HG03558 (cell line): Measurements from ENCODE around the gene PICALM.

Experiments used
- ATAC-seq: cut with Tn5 transposase; IDR thresholded peaks from one replicate; pipeline ENCODE4 v1.9.1; 2021; ENCODE audit warnings: moderate number of reproducible peaks; ENCODE audit not compliant: unreplicated experiment; ENCODE audit errors: extremely low read depth

The PICALM gene

DNA sequence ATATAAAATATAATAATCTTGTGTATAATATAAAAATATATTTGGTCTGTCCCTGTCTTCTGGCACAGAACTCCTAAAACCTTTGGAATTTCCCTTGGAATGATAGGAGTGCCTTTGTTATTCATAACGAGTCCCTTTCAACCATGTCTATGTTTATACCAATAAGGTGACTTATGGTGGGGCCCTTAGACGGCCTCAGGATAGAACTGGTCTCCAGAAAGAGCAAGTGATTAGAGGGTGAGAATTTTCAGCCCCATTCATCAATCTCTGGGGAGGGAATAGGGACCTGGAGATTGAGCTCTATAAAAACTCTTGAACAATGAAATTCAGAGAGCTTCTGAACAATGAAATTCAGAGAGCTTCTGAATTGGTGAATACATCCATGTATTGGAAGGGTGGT, 18.4 kb upstream of the PICALM start:
- ATAC-seq, result no peak

DNA sequence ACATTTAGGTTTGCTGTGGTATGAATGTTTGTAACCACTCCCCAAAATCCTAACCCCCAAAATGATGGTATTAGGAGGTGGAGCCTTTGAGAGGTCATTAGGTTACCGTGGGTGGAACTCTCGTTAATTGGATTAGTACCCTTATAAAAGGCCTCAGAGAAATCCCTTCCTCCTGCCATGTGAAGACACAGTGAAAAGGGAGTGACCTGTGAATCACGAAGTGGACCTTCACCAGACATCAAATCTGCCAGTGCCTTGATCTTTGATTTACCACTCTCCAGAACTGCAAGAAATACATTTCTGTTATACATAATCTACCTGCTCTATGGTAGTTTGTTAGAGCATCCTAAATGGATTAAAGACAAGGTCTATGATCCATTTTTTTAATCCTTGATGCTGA, 12.6 kb upstream of the PICALM start:
- no peak for ATAC-seq

DNA sequence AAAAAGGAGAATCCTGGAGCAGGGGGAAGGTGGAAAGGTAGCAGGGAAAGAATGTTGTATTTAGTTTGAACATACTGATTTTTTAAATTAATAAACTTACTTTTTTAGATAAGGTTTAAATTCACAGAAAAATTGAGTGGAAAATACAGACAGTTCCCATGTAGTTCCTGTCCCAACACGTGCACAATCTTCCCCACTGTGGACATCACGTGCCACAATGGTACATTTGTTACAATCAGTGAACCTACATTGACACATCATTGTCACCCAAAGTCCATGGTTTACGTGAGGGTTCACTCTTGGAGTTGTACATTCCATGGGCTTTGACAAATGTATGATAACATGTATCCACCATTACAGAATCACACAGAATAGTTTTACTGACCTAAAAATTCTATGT, 10.5 kb upstream of the PICALM start:
- ATAC-seq, result no peak

DNA sequence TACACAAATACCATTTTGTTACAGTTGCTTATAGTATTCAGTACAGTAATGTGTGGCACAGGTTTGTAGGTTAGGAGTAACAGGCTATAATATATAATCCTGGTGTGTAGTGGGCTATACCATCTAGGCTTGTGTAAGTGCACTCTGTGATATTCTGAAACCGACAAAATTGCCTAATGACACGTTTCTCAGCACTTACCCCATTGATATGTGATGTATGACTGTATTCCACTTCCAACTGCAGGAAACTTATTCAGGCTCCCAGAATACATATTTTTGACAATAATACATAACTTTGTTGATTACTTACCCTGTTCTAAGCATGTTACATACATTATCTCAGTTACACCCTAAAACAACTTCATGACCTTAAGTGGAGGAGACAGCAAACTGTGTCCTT, 5.1 kb upstream of the PICALM start:
- no peak for ATAC-seq

DNA sequence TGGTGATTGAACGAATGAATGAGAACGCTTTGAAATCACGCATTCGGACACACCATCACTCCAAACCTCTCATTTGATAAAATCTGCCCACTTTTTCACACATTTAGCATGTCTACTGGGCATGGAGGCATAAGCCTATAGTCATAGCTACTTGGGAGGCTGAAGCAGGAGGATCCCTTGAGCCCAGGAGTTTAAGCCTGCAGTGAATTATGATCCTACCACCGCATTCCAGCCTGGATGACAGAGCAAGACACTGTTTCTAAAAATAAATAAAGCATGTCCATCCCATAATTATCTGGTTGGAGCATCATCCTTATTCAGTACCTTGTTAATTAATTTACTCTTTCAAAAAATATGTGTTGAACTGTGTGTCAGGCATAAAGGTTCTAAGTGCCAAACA, 3.3 kb upstream of the PICALM start:
- no peak for ATAC-seq

DNA sequence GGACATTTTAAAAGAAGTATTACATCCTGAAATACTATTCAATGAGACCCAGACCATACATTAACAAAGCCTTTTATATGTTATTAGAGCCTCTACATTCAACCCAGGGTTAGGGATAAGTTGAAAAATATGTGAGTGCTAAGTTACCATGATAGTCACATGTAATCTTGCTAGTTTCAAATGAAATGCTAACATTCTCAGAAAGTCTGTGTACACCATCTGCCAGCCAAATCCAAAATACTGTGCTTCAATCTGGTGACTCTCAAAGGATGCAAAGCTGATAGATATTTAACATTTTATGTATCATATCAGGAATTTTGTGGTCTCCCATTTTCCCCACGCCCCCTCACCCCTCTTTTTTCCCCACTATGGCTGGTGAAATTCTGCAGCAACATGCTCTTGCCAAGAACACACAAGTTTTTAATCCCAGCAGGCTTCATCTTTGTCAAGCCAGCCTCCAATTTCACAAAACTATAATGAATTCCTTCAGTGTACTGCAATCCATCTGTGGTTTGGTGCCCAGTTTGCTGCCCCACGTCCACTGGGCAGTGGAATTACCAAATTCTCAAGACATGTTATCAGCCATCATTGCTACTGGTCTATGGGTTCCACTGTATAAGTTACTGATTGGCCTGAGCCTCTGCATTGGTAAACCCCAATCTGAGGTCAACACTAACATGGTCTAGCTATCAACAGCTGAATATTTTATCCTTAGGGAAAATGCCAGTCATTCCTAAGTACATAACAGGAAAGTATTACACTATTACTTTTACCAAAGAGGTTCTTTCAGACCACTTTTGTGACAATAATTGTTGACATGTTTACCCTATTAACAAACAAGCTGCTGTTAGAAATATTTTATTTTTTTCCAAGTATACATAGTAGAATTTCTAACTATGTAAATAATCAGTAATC, 1.5 kb upstream of the PICALM start:
- ATAC-seq, result no peak

DNA sequence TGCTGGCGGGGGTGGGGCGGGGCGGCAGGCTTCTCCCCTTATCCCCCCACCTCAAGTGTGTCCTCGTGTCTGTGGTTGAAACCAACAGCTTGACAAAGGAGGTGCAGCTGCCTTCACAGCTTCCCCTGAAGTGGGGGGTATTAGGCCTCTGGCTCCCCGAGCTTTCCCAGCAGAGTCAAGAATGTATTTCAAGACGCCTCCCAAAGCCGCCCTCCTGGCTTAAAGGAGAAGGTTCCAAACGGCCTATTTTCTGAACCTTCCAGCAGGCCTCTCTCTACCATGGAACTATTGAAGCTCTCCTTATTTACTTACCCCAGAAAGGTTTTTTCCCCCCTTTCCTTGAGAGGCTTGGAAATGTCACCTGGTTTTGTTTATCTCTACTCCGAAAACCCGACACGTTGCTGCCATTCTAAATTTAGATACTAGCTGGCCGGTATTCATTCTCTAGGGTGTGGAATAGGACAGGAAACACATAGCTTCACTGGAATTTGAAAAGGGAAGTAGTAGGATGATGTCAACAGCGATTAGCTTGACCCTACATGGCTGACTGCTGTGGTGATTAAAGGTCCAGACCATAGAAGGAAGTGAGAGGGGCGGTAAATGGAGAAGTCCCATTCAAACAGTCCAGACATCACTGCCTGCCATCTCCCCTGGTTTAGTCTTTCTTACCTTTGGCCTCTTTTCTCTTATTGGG, 671 bp upstream of the PICALM start:
- no peak for ATAC-seq

DNA sequence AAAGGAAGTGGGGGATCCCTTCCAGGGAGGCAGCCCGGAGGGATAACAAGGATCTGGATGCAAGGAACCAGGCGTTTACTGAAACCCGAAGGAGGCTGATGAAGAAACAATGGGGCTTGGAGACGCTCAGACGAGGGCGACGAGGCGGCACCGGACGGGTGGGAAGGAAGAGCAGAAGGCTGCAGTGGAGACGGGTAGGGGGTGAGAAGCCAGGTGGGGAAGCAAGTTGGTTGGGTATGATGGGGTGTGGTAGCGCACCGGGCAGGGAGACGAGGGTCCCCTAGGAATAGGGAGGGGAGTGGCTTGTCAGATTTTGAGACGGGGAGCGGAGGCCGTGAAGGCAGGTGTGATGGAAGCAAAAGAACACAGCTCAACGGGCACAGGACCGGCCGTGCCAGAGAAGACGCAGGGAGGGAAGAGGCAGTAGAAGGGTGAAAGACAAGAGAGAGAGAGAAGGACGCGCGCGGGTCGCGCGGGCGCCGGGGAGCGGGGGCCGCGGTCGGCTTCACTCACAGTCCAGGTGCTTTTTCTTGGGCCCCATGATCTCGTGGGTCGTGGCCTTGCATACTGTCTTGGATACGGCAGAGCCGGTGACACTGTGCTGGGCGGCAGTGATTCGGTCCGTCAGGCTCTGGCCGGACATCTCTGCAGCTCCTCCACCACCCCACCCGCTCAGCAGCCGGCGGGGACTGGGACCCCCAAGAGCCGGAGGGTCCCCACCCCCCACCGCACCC, 579 bp downstream of the PICALM start:
- ATAC-seq, result no peak

DNA sequence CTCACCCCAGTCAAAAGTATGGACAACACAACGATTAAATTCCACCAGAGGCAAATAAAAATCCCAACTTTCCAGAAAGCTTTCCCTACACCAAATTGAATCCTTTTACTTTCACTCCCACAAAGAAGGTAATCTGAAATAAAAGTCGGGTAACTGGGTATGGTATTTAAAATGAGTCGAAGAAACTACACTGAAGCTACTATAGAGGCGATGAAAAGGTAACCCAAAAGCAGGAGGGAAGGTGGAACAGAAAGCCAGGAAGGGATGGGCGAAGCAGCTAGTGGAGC, 1.1 kb downstream of the PICALM start:
- no peak for ATAC-seq

DNA sequence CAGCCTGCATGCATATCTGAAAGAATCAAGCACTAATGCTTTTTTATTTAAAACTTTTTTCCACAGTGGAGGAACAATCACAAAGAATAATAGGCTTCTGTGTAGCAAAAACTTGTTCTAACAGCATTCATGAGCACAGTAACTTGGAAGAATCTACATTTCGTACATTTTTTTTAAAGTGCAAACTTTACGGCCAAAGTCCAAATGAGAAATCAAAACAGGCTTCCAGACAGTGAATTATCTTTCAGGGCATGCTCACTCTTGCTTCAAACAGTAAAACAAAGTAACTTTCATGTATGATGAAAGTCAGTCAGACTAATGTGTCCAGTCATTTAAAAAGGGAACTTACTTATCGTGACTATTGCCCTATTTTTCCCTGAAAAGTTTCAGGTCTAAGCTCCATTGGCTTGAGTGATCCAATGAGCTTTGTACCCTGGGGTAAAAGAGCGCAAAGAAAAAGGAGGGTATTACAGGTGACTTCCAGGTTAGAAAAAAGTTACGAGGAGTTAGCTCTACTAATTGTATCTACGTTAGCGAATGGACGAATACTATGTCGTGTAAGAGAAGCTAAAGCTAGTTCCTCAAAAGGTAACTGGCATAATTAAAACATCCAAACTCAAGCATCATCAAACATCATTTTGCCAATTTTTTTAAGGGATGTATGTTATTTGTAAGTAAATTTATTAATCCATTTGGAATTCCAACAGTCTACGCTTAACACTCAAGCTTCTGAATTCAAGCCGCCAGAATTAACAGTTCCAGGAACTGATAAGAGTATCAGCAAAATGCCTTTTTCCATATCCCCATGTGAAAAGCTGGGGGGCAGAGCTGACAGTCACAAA, 1.7 kb downstream of the PICALM start:
- ATAC-seq, result no peak

DNA sequence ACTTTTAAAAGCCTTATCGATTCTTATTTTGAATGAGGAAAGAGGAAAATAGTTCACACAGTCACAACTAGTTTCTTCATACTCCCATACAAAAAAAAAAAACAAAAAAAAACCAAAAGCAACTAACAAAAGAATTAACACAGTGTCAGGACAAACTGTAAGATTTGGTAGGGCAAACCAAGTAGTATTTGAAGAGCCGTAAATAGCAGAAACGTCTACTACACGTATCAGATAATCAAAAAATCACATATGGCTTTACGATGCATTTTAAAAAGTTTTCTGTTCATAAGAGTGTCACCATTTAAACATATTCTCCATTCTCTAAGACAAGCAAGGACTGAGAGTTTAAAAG, 2.3 kb downstream of the PICALM start:
- ATAC-seq, result no peak

DNA sequence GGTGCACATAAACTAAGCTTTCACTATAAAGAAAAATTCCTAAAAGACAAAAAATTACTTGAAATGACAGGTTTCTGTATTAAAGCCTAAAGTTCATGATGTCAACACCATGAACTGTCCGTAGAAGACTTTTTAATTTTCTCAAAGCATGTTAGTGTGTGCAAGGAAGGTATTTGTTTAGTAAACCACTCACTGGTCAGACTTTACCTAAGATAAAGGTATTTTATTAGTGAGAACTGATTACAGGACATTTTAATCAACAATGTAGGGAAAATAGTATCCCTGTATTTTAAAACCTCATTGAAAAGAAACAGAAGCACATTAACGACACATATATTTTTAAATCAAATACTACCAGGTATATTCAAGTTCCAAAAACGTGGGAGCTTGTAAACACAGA, 2.9 kb downstream of the PICALM start:
- ATAC-seq, result no peak

DNA sequence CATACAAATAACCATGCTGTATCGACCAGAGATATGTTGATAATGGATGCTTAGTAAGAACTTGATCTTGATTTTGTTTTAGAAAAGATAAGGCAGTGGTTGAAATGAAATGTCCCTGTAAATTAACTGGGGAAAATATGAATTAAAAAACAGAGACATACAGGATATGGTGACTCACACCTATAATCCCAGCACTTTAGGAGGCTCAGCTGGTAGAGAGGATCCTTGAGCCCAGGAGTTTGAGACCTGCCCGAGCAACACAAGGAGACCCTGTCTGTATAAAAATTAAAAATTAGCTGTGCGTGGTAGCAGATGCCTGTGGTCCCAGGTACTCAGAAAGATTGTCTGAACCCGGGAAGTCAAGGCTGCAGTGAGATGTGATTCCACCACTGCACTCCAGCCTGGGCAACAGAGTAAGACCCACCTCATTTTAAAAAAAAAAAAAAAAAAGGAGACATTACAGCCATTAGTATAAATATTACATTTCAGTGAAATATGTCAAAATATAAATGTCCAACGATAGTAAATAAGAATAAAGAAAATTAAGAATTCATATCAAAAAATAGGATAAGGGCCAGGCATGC, 4.6 kb downstream of the PICALM start:
- ATAC-seq, result no peak

DNA sequence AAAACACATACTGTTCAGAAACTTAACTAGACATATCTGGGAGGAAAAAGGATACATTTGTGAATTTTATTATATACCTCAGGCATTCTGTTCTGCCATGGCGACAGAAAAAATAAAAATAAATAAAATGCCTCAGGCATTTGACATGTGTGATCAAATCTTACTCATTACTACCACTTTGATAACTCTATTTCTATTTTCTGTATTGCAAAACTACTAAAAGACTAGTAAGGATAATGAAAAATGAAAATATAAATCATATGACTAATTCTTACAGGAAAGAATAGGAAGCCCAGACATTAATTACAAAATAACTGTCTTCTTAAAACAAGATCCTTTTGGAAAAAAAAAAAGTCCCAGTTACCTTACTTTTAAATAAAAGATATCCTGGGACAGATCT, 5.3 kb downstream of the PICALM start:
- no peak for ATAC-seq

DNA sequence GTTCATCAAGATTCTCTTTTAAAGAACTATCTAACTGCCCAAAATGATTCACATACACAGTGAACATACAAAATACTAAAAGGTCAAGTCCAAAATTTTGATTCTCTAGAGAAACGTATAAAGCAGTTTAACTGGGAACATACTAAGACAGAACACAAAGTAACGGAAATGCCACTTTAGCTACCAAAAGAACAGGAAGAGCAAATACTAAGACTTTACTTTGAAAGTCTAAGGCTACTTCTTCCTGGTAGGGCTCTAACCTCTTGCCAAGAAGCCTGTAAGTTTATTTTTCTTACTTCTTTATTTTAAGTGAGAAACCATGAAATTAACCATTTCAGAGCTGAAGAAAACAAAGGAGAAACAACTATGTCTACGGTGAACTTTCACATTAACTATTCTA, 6.2 kb downstream of the PICALM start:
- no peak for ATAC-seq

DNA sequence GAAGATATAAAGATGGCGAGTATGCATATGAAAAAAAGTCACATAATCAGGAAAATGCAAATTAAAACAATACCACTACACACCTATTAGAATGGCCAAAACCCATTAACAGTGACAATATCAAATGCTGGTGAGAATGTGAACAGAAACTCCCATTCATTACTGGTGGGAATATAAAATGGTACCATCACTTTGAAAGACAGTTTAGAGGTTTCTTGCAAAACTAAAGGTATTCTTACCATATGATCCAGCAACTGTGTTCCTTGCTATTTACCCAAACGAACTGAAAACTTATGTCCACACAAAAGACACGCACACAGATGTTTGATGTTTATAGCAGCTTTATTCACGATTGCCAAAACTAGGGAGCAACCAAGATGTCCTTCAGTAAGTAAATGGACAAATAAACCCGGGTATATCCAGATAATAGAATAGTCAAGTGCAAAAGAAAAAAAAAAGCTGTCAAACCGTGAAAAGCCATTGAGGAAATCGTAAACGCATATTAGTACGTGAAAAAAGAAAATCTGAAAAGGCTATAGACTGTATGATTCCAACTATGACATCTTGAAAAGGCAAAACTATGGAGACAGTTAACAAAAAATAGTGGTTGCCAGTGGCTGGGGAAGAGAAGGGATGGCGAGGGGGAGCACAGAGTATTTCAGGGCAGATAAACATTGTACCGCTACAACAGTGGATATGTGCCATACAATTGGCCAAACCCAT, 7.2 kb downstream of the PICALM start:
- ATAC-seq, result no peak

DNA sequence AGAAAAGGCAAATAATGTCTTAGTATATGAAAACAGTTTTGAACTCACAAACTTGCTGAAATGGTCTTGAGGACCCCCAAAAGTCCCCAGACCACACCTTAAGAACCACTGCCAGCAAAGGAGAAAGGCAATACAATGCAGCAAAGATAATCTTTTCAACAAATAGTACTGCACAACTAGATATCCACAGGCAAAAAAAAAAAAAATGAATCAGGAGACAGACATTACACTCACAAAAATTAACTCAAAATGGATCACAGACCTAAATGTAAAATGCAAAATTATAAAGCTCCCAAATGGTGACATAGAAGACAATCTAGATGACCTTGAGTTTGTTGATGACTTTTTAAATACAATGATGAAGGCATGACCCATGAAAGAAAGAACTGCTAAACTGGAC, 8.3 kb downstream of the PICALM start:
- ATAC-seq, result no peak

DNA sequence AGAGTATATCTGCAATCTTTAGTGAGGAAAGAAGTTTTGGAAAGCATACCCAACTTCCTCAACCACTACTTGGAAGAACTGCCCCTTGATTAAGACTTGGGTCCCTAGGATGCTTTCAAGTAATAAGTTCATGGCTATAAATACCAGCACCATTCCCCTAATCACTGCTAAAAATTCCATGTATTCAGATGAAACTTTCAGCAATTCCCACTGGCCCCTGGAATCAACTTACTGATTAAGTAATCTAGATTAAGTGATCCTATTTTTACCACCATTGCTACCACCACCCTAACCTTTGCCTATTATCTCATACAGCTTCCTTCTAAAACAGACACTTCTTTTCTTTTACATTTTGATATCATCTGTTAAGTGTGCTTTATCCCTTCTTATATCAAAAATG, 10.5 kb downstream of the PICALM start:
- ATAC-seq, result no peak

DNA sequence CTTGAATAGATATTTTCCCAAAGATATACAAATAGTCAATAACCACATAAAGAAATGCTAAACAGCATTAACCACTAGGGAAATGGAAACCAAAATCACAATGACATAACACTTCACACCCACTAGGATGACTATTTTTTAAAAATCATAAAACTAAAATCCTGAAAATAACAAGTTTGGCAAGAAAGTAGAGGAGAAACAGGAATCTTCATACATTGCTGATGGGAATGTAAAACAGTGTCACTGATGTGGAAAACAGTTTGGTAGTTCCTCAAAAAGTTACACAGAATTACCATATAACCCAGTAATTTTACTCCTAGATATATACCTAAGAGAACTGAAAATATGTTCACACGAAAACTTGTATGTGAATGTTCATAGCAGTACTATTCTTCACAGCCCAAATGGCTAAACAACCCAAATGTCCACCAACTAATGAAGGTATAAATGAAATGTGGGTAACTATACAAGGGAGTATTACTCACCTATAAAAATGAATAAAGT, 12.5 kb downstream of the PICALM start:
- ATAC-seq, result no peak
